HG02852 (cell line): ENCODE data around the gene CCDC50.
A peak's percentile ranks its signal among the peaks of the same experiment; 100 is the strongest.

Experiments
- ATAC-seq: cut with Tn5 transposase; IDR thresholded peaks from one replicate; pipeline ENCODE4 v1.9.1; 2021; ENCODE audit warnings: mild to moderate bottlenecking, moderate library complexity; ENCODE audit not compliant: unreplicated experiment

CCDC50 gene

DNA sequence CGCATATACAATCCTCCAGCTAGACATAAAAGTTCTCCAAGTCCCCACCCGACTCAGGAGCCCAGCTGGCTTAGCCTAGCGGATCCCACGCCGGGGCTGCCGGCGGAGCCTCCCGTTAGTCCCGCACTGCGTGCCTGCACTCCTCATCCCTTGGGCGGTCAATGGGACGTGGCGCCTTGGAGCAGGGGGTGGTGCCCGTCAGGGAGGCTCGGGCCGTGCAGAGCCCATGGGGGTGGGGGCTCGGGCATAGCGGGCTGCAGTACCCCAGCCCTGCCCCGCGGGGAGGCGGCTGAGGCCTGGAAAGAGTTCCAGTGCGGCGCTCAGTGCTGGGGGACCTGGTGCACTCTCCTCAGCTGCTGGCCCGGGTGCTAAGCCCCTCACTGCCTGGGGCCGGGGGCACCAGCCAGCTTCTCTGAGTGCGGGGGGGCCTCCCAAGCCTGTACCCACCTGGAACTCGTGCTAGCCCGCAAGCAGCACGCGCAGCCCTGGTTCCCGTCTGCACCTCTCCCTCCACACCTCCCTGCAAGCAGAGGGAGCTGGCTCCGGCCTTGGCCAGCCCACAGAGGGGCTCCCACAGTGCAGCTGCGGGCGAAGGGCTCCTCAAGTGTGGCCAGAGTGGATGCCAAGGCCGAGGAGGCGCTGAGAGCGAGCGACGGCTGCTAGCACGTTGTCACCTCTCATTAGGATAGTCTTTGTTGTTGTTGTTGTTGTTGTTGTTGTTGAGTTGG lies 12.2 kb upstream of the CCDC50 start:
- ATAC-seq = no peak

DNA sequence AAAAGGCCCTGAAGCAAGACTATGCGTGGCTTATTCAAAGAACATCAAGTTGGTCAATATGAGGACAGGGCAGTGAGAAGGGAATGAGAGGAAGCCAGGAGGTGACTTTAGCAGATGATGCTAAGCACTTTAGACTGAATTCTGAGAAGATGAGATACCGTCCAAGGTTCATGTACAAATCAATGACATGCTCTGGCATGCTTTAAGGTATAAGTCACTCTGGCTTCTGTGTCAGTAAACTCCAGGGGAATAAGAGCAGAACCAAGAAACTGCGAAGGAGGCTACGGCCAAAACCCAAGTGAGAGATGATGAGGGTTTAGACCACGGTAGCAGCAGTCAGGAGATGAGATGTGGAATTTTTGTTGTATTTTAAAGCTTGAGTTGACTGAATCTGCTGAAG lies 8.9 kb upstream of the CCDC50 start:
- no peak for ATAC-seq

GRCh38 chr3:191321019-191321767 lies 8.0 kb upstream of the CCDC50 start:
- no peak for ATAC-seq

- no peak for ATAC-seq
Observed at GRCh38 chr3:191324936-191325335, 4.3 kb upstream of the CCDC50 start.

GRCh38 chr3:191327526-191327925 lies 1.7 kb upstream of the CCDC50 start:
- ATAC-seq = no peak

DNA sequence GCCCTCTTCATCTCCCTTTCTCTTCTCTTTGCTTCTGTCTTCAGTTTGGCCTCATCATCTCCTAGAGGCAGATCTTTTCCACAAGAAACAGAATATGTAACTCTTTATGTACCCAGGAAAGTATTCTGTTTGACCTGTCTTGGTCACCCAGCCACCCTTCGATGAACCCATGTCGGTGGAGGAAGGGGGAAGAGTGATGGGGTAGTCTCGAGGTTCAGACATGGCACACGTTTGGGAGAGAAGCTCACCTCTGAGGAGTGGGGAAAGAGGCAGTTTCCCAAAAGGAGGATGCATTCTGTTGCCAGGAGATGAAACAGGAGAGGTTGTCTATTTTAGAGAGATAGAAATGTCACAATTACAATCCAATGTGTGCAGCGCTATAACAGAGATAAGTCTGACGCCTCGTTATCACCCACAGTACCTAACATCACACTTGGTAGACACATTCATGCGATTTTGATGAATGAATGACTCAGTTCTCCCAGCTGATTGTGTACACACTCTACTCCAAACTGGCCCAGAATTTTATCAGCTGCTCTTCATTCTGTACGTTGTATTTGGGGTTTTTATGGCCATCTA lies 722 bp upstream of the CCDC50 start:
- no peak for ATAC-seq

DNA sequence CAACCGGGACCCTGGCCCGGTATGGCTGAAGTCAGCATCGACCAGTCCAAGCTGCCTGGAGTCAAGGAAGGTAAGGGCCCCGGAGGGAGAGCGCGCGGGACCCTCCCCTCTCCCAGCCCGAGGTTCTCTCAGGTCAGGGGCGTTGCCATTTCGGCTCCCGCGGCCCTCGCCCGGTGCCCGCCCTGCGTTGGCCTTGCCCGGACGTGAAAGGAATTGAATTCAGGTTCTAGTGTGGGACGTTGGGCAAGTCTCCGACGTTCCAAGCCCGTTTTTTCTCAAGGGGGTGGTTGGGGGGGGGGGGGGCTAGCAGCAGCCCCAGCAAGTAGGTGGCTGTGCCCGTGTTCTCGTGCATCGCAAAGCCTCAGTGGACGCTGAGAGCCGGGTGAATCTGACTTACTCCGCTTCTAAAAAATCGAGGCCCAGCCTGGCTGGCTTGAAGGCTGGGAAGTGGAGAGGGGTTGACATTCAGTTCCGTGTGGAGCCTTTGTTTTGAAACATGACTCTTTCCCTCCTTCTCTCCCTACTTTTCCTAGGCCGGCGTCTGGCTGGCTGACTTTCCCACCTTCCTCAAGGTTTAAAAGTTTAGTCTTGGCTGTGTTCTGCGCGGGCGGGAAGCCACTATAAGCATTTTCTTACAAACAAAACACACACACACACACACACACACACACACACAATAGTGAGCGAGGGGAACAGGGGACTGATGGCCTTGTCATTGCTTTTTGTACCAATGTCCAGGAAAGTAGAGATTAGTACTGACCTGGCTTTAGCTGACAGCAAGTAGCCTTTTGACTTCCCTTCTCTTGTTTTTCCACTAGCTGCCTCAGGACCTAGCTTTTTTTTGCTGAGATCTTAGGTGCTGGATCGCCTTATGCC lies 698 bp downstream of the CCDC50 start, which contains the start of gene UTS2B:
UTS2B (minus strand) TSS at position 873 of the 876 bp plus-strand sequence. CDS start 48,337 bp downstream, outside the sequence.
- peak; percentile 27 for ATAC-seq

DNA sequence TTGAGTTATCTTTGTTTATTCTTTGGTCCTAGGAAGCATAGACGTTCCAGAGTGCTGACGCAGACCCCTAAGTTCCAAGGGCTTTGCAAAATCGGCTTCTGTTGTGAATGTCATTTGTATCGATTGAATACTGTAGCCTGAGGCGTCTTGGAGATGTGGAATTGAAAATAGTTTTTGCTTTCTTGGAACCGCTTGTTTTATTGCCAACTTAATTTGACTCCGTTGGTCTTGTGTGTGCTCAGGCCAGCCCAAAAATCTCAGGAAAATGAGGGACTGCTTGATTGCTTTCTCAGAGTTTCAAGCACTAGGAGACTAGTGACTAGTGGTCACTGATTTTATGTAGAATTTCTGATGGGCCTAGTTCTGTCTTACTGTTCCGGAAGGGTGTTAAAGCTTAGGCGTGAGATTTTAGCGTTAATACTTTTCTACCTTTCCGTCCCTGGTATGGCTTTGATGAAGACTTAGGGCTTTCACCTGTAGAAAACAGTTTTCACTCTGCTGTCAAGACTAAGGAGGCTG lies 1.4 kb downstream of the CCDC50 start:
- no peak for ATAC-seq

- ATAC-seq = no peak
Observed at GRCh38 chr3:191331388-191331787, 2.2 kb downstream of the CCDC50 start.

DNA sequence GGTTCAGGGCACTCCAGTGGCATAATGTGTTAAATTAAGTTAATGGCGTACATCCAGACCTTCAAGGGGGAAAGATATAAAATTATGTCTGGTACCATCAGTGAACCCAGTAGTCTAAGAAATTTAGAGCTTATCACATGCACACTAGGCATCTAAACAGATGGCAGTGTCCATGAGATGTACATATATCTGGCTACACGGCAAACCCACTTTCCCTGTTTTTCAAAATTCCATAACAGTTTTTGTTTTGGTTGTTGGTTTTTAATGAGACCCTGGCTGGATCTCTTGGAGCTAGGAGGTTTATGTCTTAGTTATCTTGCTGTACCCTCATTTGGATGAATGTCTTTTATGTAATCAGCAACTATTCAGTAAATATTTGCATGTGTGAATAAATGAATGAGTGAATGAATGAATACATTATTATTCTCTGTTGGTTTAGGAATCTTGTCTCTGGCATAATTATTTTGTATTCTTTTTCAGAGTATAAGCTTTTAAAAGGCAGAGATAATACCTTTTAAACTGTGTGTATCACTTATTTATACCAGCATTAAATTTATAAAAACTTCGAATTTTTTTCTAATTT lies 4.2 kb downstream of the CCDC50 start:
- ATAC-seq = no peak

DNA sequence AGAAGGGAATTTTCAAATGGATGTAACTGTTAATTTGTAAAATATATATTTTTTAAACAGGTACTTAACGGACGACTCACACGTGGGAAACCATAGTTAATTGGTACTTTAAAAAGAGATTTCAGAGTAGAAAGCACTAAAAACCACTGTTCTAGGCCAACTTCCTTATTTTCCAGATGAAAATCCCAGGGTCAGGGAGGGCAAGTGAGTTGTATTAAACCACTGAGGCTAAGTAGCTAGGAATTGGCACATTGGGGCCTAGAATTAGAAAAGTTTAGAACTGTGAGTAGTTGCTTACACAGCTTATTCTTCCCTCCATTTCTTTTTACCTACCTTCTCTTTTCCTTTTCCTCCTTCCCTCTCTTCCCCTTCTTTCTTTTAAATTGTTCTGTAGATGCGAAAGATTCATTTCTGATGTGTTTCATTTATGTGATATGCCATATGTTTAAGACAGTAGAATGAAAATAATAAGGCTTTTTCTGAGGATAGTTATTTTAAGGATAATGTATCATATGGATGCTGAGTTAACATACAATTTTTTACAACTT lies 5.2 kb downstream of the CCDC50 start:
- ATAC-seq = no peak

DNA sequence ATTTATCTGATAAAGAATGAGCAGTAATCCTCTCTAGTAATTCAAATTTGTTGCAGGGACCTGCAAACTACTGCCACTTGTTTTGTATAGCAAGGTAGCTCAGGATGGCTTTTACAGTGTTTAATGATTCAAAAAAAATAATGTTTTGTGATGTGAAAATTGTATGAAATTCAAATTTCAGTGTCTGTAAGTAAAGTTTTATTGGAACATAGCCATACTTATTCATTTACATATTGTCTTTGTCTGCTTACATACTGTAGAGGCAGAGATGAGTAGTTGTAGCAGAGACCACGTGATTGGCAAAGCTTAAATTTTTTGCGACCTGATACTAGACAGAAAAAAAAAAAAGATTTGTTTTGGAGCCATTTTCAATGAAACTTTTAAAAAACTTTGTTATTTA lies 7.6 kb downstream of the CCDC50 start:
- ATAC-seq = peak; percentile 35

GRCh38 chr3:191338177-191338488 lies 8.9 kb downstream of the CCDC50 start:
- no peak for ATAC-seq

DNA sequence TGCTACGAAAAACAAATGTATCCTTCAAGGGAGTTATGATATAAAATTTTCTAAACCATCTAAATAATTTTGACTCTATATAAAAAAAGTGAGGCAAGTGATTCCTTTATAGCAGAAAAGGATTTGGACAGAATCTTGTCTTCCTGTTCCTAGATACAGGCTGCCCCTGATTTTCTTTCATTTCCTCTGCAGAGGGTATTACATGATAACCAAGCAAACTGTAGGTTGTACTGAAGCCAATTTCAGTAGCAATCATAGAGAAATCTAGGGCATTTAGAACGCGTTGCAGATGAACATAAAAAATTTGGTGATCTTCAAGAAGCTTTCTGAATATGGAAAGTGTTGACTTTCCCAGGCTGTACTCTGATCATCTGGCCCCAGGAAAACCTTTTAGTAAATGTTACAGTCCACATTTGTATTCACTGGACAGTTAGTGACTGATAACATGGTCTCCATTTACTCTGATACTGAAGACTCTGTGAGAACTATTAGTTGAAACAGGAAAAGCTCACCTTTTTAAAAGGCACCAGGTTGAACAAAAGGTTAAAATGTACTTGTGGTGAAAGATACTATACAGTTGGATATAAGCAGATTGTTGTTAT lies 10.2 kb downstream of the CCDC50 start:
- no peak for ATAC-seq

DNA sequence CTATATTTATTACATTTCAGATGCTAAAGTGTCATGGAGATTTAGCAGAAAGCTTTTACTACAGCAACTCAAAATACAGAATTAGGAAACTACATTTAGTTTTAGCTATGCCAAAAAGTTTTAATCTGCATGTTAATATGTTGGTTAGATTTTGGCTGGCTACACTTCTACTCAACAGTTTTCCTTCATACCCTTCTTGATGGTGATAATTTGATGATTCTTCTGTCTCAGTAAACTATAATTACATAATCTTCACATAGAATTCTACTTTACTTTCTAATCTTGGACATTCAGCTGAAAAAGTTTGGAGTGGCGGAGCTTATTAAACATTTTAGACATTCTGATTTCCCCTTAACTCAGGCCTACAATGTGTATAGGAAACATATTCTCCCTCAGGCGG lies 11.2 kb downstream of the CCDC50 start:
- no peak for ATAC-seq

DNA sequence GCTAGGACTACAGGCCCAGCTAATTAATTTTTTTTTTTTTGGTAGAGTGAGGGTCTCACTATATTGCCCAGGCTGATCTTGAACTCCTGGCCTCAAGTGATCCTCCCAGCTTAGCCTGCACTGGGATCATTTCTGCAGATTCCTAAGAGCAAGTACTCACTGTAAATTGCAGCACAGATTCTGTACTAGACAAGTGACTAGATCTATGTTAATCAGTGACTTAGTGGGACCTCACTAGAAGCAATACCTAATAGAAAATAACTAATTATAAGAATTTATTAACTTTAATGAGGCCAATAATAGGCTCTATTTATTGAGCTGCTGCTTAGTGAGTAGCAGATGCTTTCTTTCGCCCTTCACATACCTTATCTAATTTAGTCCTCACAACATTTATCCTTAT lies 11.8 kb downstream of the CCDC50 start:
- ATAC-seq = no peak

DNA sequence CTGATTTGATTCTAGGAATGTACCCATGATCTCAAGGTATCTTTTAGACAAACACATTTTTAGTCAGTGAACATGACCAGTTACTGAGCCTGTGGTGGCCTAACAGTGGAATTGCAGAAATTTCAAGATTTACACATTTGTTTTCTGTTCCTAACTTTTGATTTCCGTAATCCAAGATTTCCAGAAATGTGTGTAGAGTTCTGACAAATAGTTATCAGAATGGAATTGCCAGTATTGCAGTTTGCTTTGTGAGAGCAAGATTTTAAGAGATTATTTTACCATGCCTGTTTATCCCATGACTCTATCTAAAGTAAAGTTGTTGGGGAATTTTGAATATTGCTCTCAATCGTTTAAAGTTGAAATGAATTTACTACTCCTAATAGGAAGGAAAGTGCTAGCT lies 12.8 kb downstream of the CCDC50 start:
- ATAC-seq = no peak

- no peak for ATAC-seq
Observed at GRCh38 chr3:191342411-191342810, 13.2 kb downstream of the CCDC50 start.

DNA sequence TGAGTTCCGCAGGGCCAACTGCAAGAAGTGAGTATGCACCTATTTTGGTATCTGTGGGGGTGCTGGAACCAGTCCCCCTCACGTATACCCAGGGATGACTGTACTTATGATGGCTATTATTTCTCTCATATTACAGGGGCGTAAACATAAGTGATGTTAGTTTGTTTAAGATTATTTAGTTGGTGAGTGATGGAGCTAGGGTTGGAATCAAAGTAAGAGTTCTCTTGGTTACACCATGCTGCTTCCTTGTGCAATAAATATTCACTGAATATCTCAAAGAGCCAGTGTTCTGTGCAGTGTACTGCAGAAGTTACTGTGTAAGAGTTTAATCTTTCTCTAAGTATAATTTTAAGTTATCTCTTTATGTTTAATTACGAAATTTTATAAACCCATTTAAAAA lies 13.9 kb downstream of the CCDC50 start:
- ATAC-seq = no peak

DNA sequence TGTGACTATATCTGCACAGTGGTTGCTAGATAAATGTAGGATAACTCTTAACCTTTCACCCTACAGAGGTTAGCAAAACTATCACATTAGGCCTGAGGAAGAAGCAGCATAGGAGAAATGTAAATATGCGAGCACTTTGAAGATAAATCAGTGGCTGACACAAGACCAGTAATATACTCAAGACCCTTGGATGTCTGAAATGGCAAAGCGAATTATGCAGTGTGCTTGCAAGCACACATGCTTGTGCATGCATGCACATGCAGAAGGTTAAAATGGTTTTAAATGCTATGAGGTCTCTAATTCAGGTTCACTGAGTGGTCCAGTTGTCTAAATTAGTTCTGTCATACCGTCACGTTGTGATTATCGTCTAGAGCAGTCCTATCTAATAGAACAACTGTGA lies 14.7 kb downstream of the CCDC50 start:
- no peak for ATAC-seq
